ENCODE results near the gene APMAP.

Gene APMAP

GRCh38 chr20:24990810-24991252 is 1.7 kb downstream of the APMAP start:
- Histone ChIP-seq H3K4me3 (ENCODE audit: low read length) (peak overlapping the region; percentile 92; the same call in 1 of the 2 replicates), H3K9ac (ENCODE audit: low read depth, low read length) (no peak overlapping the region), H3K4me1 (ENCODE audit: insufficient read depth, low read length) (peaks cover 2% of the 10 kb centered on the region; the same call in 1 of the 2 replicates)

GRCh38 chr20:24989162-24989561 is 3.4 kb downstream of the APMAP start:
- Histone ChIP-seq H3K27me3 (ENCODE audit: insufficient read depth, low read length) (no peaks in the 10 kb centered on the region), H3K9me3 (ENCODE audit: insufficient read depth, low read depth, low read length) (no peaks in the 10 kb centered on the region), H3K9ac (ENCODE audit: low read depth, low read length) (no peak overlapping the region), H3K36me3 (ENCODE audit: insufficient read depth, low read depth, low read length) (no peaks in the 10 kb centered on the region; the same call in 1 of the 2 replicates), H3K4me1 (ENCODE audit: insufficient read depth, low read length) (peaks cover 2% of the 10 kb centered on the region; the same call in 1 of the 2 replicates), H3K4me3 (ENCODE audit: low read length) (no peak overlapping the region), H3K27ac (ENCODE audit: low read length) (no peak overlapping the region)

More at GRCh38 chr20:24990810-24991252, 1.7 kb downstream of the APMAP start:
- Histone ChIP-seq H3K9me3 (ENCODE audit: insufficient read depth, low read depth, low read length) (no peaks in the 10 kb centered on the region), H3K27me3 (ENCODE audit: insufficient read depth, low read length) (no peaks in the 10 kb centered on the region), H3K27ac (ENCODE audit: low read length) (no peak overlapping the region), H3K36me3 (ENCODE audit: insufficient read depth, low read depth, low read length) (no peaks in the 10 kb centered on the region)

DNA sequence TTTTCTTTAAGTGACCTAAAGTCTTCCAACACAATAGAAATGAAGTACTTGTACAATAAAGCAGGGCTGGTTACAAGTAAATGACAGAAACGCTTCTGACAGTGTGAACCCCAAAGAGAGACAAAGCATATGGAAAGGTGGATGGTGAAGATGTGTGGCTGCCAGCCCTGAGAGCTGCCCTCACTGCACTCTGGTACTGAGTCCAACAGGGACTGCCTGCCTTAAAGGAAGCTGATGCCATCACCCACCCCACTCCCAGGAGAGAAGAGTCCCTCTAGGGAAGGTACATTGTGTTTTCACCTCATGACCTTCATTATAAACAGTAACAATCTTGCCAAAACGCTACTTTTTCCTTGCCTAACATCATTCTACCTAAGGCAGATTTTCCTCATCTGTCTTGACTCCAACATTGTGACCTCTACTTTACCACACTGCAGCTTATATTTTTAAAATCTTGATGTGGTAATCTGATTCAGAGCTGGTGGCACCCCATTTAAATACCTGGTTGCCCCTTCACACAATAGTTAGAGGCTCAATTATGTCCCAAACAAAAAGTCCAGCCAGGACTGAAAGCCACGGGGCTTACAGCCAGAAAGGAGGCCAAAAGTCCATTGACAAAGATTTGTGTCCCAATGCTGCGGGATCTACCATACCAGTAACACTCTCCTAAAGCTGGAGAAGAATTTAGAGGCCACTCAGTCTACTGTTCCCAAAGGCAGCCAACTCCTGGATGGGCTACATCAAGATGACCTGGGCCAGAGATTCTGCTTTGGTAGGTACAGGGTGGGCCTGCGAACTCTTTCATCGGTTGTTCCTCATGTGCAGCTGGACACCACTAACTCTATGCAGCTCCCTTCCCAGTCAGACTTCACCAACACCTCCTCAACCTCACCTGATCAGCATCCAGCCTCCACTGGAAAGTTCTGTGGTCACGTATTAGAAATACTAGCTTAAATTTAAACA is 4.4 kb downstream of the APMAP start:
- H3K27ac ChIP-seq (ENCODE audit: low read length): no peak overlapping the region
- no peaks in the 10 kb centered on the region for H3K9me3 ChIP-seq (ENCODE audit: insufficient read depth, low read depth, low read length)
- H3K4me3 ChIP-seq (ENCODE audit: low read length): no peak overlapping the region
- H3K36me3 ChIP-seq (ENCODE audit: insufficient read depth, low read depth, low read length): peaks cover 3% of the 10 kb centered on the region; the same call in 1 of the 2 replicates
- no peak overlapping the region for H3K9ac ChIP-seq (ENCODE audit: low read depth, low read length)
- H3K4me1 ChIP-seq (ENCODE audit: insufficient read depth, low read length): peaks cover 2% of the 10 kb centered on the region; the same call in 1 of the 2 replicates
- no peaks in the 10 kb centered on the region for H3K27me3 ChIP-seq (ENCODE audit: insufficient read depth, low read length)

DNA sequence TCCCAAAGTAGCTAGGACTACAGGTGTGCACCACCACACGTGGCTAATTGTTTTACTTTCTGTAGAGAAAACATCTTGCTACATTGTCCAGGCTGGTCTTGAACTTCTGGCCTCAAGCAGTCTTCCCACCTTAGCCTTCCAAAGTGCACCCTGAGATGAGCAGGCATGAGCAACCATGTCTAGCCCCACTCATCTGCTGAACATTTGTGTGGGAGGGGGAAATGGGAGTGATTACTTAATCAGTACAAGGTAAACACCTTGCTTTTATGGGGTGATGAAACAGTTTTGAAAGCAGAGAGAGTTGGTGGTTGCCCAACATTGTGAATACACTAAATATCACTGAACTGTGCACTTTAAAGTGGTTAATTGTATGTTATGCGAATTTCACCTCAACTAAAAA is 5.3 kb downstream of the APMAP start:
- Histone ChIP-seq H3K27ac (ENCODE audit: low read length) (no peak overlapping the region), H3K9ac (ENCODE audit: low read depth, low read length) (no peak overlapping the region), H3K27me3 (ENCODE audit: insufficient read depth, low read length) (no peaks in the 10 kb centered on the region), H3K9me3 (ENCODE audit: insufficient read depth, low read depth, low read length) (no peaks in the 10 kb centered on the region), H3K4me1 (ENCODE audit: insufficient read depth, low read length) (no peaks in the 10 kb centered on the region), H3K4me3 (ENCODE audit: low read length) (no peak overlapping the region), H3K36me3 (ENCODE audit: insufficient read depth, low read depth, low read length) (peaks cover 9% of the 10 kb centered on the region; the same call in 1 of the 2 replicates)

- H3K27ac ChIP-seq (ENCODE audit: low read length): no peak overlapping the region
- H3K9ac ChIP-seq (ENCODE audit: low read depth, low read length): no peak overlapping the region
- no peaks in the 10 kb centered on the region for H3K9me3 ChIP-seq (ENCODE audit: insufficient read depth, low read depth, low read length)
- peaks cover 16% of the 10 kb centered on the region; the same call in 1 of the 2 replicates for H3K36me3 ChIP-seq (ENCODE audit: insufficient read depth, low read depth, low read length)
- H3K27me3 ChIP-seq (ENCODE audit: insufficient read depth, low read length): no peaks in the 10 kb centered on the region
- no peak overlapping the region for H3K4me3 ChIP-seq (ENCODE audit: low read length)
- H3K4me1 ChIP-seq (ENCODE audit: insufficient read depth, low read length): no peaks in the 10 kb centered on the region
Observed at GRCh38 chr20:24986436-24987015, 6.0 kb downstream of the APMAP start.

DNA sequence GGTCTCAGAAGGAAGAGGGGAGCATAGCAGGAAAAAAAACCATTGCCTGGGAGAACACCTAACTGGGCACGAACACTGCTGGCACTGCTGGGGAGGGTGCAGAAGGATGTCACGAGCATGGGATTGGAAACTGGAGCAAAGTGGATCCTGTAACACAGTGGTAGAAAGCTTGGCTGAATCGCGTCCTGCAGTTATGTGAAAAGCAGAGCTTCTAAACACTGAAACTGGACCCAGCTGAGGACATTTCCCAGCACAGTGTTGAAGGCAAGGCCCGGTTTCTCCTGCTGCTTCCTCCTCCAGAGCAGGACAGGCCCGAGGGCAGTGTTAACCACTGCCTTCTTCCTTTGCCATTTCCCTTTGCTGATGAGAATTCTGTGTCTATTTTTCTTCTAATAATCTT is 6.7 kb downstream of the APMAP start:
- Histone ChIP-seq H3K9me3 (ENCODE audit: insufficient read depth, low read depth, low read length) (no peaks in the 10 kb centered on the region), H3K27ac (ENCODE audit: low read length) (no peak overlapping the region), H3K9ac (ENCODE audit: low read depth, low read length) (no peak overlapping the region), H3K4me3 (ENCODE audit: low read length) (no peak overlapping the region), H3K4me1 (ENCODE audit: insufficient read depth, low read length) (no peaks in the 10 kb centered on the region), H3K36me3 (ENCODE audit: insufficient read depth, low read depth, low read length) (peaks cover 23% of the 10 kb centered on the region), H3K27me3 (ENCODE audit: insufficient read depth, low read length) (no peaks in the 10 kb centered on the region)

- no peak overlapping the region for H3K9ac ChIP-seq (ENCODE audit: low read depth, low read length)
- H3K27ac ChIP-seq (ENCODE audit: low read length): no peak overlapping the region
- peaks cover 4% of the 10 kb centered on the region; the same call in 1 of the 2 replicates for H3K9me3 ChIP-seq (ENCODE audit: insufficient read depth, low read depth, low read length)
- H3K4me1 ChIP-seq (ENCODE audit: insufficient read depth, low read length): no peaks in the 10 kb centered on the region
- peaks cover 30% of the 10 kb centered on the region for H3K36me3 ChIP-seq (ENCODE audit: insufficient read depth, low read depth, low read length)
- no peak overlapping the region for H3K4me3 ChIP-seq (ENCODE audit: low read length)
- no peaks in the 10 kb centered on the region for H3K27me3 ChIP-seq (ENCODE audit: insufficient read depth, low read length)
Observed at GRCh38 chr20:24984961-24985640, 7.5 kb downstream of the APMAP start.

GRCh38 chr20:24983896-24984295 is 8.7 kb downstream of the APMAP start:
- Histone ChIP-seq H3K9ac (ENCODE audit: low read depth, low read length) (no peak overlapping the region), H3K4me3 (ENCODE audit: low read length) (no peak overlapping the region), H3K27ac (ENCODE audit: low read length) (no peak overlapping the region), H3K36me3 (ENCODE audit: insufficient read depth, low read depth, low read length) (peaks cover 31% of the 10 kb centered on the region), H3K4me1 (ENCODE audit: insufficient read depth, low read length) (no peaks in the 10 kb centered on the region), H3K9me3 (ENCODE audit: insufficient read depth, low read depth, low read length) (peaks cover 5% of the 10 kb centered on the region; the same call in 1 of the 2 replicates), H3K27me3 (ENCODE audit: insufficient read depth, low read length) (no peaks in the 10 kb centered on the region)

- Histone ChIP-seq H3K36me3 (ENCODE audit: insufficient read depth, low read depth, low read length) (peaks cover 51% of the 10 kb centered on the region), H3K4me1 (ENCODE audit: insufficient read depth, low read length) (no peaks in the 10 kb centered on the region), H3K9ac (ENCODE audit: low read depth, low read length) (no peak overlapping the region), H3K27me3 (ENCODE audit: insufficient read depth, low read length) (no peaks in the 10 kb centered on the region), H3K4me3 (ENCODE audit: low read length) (no peak overlapping the region), H3K9me3 (ENCODE audit: insufficient read depth, low read depth, low read length) (peaks cover 9% of the 10 kb centered on the region; the same call in 1 of the 2 replicates), H3K27ac (ENCODE audit: low read length) (no peak overlapping the region)
Observed at GRCh38 chr20:24981790-24982189, 10.8 kb downstream of the APMAP start.

DNA sequence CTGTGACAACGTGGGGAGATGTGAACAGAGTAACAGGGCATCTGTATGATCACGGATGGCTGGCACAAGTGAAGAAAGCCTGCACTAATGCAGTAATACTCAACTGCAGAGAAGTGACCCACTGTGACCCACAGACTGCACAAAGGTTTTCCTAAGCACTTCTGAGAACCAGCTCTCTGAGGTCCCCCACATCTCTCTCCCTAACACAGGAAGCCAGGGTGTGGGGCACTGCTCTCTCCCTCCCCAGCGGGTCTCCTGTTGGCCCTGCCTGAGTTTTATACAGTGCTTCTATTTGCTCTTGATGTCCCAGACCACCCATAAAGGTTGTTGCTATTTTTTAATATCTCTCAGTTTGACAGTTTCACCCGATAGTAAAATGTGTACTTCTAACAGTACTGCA is 11.3 kb downstream of the APMAP start:
- Histone ChIP-seq H3K4me1 (ENCODE audit: insufficient read depth, low read length) (no peaks in the 10 kb centered on the region), H3K27ac (ENCODE audit: low read length) (no peak overlapping the region), H3K4me3 (ENCODE audit: low read length) (no peak overlapping the region), H3K36me3 (ENCODE audit: insufficient read depth, low read depth, low read length) (peaks cover 56% of the 10 kb centered on the region), H3K9me3 (ENCODE audit: insufficient read depth, low read depth, low read length) (peaks cover 12% of the 10 kb centered on the region; the same call in 1 of the 2 replicates), H3K9ac (ENCODE audit: low read depth, low read length) (no peak overlapping the region), H3K27me3 (ENCODE audit: insufficient read depth, low read length) (no peaks in the 10 kb centered on the region)

- Histone ChIP-seq H3K9me3 (ENCODE audit: insufficient read depth, low read depth, low read length) (peaks cover 17% of the 10 kb centered on the region; the same call in 1 of the 2 replicates), H3K36me3 (ENCODE audit: insufficient read depth, low read depth, low read length) (peaks cover 58% of the 10 kb centered on the region), H3K9ac (ENCODE audit: low read depth, low read length) (no peak overlapping the region), H3K4me1 (ENCODE audit: insufficient read depth, low read length) (no peaks in the 10 kb centered on the region), H3K27ac (ENCODE audit: low read length) (no peak overlapping the region), H3K27me3 (ENCODE audit: insufficient read depth, low read length) (no peaks in the 10 kb centered on the region), H3K4me3 (ENCODE audit: low read length) (no peak overlapping the region)
Observed at GRCh38 chr20:24980291-24981053, 12.1 kb downstream of the APMAP start.

Data from iPS-20b (cell line).